Stomach smooth muscle (tissue), 2 donors: ENCODE results near the gene SLC46A1.

Experiments used
- H3K27ac ChIP-seq: one replicate; pipeline ENCODE4 v1.7.0; 2013; ENCODE audit warnings: mild to moderate bottlenecking, low read length, inconsistent platforms
- H3K27me3 ChIP-seq, 2 donors: one replicate each; pipeline ENCODE4 v1.7.0; 2013; ENCODE audit warnings: low read length in 2 of 2; ENCODE audit not compliant: insufficient read depth in 2 of 2, control insufficient read depth in 1 of 2
- H3K36me3 ChIP-seq, 2 donors: one replicate each; pipeline ENCODE4 v1.7.0; 2013; ENCODE audit warnings: low read length in 2 of 2; ENCODE audit not compliant: control insufficient read depth in 2 of 2, insufficient read depth in 2 of 2
- H3K4me1 ChIP-seq: one replicate; pipeline ENCODE4 v1.7.0; 2013; ENCODE audit warnings: low read length; ENCODE audit not compliant: control insufficient read depth, insufficient read depth
- H3K4me3 ChIP-seq, 2 donors: one replicate each; pipeline ENCODE4 v1.7.0; 2013; ENCODE audit warnings: low read length in 2 of 2
- H3K9ac ChIP-seq, 2 donors: one replicate each; pipeline ENCODE4 v1.7.0; 2013; ENCODE audit warnings: low read length in 2 of 2, mild to moderate bottlenecking in 1 of 2
- H3K9me3 ChIP-seq, 2 donors: one replicate each; pipeline ENCODE4 v1.7.0; 2013; ENCODE audit warnings: low read length in 2 of 2; ENCODE audit not compliant: control insufficient read depth in 2 of 2
- donor health status: healthy.
- donor health status: Pancreatic carcinoma.

The SLC46A1 gene

DNA sequence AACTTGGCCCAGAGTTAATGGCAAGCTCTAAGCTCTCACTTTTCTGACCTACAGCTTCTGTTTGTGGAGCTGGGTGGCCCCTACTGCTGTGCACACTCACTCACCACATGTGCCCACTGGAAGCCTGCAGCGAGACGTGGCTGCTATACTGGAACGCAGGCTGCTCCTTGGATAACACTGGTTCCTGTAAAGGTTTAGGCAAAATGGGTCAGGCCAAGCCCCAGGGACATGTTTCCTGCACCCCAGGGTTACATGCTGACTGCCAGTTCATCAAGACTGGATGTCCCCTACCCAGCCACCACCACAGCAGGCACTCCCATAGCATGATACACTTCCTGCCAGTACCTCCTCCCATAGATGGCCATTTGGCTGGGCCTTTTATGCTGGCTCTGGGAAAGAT, 57.0 kb downstream of the SLC46A1 start:
- H3K4me1 ChIP-seq = peaks cover 3% of the 10 kb centered on the region
- peaks cover 64 to 84% of the 10 kb centered on the region in 2 donors for H3K36me3 ChIP-seq
- H3K27ac ChIP-seq = no peak overlapping the region
- H3K4me3 ChIP-seq = no peak overlapping the region
- no peak overlapping the region for H3K9ac ChIP-seq
- H3K27me3 ChIP-seq = no peaks in the 10 kb centered on the region
- H3K9me3 ChIP-seq = no peaks in the 10 kb centered on the region

DNA sequence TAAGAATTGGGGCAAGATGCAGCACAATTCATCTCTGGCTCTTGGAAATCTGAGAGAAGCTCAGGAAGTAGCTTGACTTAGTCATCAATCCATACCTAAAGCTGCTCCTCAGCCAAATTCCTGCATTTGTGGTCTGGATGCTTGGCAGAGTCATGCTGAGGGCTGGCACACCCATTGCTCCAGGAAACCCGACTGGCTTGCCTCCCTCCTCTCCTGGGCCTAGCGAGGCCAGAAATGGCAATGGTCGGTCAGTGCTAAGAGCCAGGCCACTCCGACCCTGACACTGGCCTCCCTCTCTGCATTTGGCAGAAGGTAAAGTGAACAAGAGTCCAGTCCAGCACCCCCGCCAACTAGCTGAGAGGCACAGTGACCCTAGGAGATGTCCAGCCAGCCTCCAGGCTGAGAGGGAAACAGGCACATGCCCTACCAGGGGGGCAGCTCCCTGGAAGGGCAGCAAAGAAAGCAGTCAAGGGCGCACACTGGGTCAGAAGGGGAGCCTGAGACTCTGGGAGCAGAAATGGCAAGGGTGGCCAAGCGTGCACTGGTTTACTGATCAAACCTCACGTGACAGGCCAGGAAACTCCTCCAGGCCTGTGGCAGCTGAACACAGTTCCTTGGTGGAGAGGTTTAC, 58.6 kb downstream of the SLC46A1 start:
- Histone ChIP-seq H3K9ac (no peak overlapping the region), H3K9me3 (no peaks in the 10 kb centered on the region), H3K27ac (no peak overlapping the region), H3K4me1 (peaks cover 3% of the 10 kb centered on the region), H3K27me3 (no peaks in the 10 kb centered on the region), H3K4me3 (no peak overlapping the region), H3K36me3 (peaks cover 66 to 86% of the 10 kb centered on the region in 2 donors)

DNA sequence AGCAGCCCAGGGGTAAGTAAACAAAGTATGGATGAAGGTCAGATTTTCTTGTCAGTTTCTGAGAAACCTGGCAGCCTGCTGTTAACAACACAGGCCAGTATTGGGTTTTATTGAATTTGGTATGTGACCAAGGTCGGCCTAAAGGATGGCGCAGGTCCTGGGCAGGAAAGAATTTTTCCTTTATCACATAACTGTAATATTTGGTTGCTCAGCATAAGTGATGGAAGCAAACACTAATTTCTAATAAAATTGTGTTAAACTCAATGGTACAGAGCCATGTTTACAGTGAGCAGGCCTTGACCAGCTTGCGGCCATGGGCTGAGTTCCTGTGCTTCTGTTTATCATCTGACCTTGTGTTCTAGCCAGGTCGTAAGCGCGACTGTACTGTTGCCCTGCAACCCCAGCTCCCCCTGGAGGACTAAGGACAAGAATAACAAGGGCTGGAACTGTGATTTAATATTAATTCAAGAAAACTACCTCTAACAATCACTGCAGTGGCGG, 59.2 kb downstream of the SLC46A1 start:
- Histone ChIP-seq H3K36me3 (peaks cover 69 to 88% of the 10 kb centered on the region in 2 donors), H3K9me3 (no peaks in the 10 kb centered on the region), H3K27me3 (no peaks in the 10 kb centered on the region), H3K4me1 (peaks cover 3% of the 10 kb centered on the region), H3K27ac (no peak overlapping the region), H3K9ac (no peak overlapping the region), H3K4me3 (no peak overlapping the region)

DNA sequence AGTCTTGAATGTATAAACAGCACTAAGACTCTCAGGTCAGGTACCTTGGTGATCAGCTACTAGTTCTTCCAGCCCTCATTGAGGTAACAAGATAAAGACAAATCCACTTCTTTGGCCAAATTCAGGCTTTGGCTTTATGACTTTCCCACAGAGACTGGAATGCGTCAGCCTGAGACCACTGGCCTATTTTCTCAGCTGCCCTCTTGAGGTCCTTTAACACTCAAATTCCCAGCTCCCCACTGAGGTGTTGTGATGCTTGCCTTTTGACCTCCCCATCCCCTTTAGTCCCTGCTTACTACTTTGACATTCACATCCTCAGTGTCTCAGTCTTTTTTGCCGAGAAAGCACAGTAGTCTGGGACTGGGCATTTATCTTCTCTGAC, 59.8 kb downstream of the SLC46A1 start:
- H3K9me3 ChIP-seq = no peaks in the 10 kb centered on the region
- no peaks in the 10 kb centered on the region for H3K27me3 ChIP-seq
- peaks cover 3% of the 10 kb centered on the region for H3K4me1 ChIP-seq
- H3K27ac ChIP-seq = no peak overlapping the region
- H3K9ac ChIP-seq = no peak overlapping the region
- H3K4me3 ChIP-seq = no peak overlapping the region
- peaks cover 69 to 88% of the 10 kb centered on the region in 2 donors for H3K36me3 ChIP-seq

DNA sequence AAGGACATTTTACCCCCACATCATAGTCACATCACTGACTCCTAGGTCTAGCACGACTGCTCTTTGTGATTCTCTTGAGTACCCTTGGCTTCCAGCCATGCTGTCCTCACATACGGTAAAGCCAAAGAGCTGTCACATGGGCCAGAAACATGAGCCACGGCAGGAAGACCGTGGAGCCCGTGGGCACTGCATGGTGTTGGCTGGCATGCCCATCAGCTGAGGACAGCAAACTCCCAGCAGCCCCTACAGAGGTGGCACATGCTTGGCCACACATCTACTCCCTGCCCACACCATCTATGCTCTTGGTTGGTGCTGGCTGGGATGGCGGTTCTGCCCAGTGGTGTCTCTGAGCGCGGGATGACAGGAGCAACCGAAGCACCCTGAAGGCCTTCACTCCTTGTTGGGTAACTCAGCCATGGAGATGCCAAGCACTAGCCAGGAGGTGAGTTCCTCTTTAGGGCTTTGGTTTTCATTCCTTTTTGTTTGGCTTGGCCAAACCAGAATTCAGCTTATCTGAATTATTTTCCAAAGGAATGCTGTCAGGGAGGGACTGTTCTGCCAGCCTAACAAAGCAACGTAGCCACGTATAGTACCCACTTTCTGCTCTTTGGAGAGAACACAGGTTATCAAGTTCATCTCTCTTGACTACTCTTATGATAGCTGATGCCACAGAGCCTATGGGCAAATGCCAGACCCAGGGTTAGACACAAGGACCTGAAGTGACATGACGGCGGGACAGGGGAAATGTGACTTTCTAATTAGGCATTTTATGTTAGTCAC, 60.4 kb downstream of the SLC46A1 start:
- Histone ChIP-seq H3K36me3 (peaks cover 65 to 87% of the 10 kb centered on the region in 2 donors), H3K27ac (no peak overlapping the region), H3K4me3 (no peak overlapping the region)

More for the DNA sequence above, 60.4 kb downstream of the SLC46A1 start:
- H3K9ac ChIP-seq = no peak overlapping the region
- no peaks in the 10 kb centered on the region for H3K9me3 ChIP-seq
- no peaks in the 10 kb centered on the region for H3K27me3 ChIP-seq
- peaks cover 3% of the 10 kb centered on the region for H3K4me1 ChIP-seq
